ENCODE data around the gene KBTBD8. TPM values are rescaled to one million over a fixed set of nuclear protein-coding genes. Genes with fewer than 3 reads are reported as not detected.

KBTBD8 gene
- total and polyA plus RNA-seq, 2 of the 13 experiments (the other 11 are each of a cell fraction or from before 2014, with no cell fraction given) = 1.1 to 7.6 TPM

DNA sequence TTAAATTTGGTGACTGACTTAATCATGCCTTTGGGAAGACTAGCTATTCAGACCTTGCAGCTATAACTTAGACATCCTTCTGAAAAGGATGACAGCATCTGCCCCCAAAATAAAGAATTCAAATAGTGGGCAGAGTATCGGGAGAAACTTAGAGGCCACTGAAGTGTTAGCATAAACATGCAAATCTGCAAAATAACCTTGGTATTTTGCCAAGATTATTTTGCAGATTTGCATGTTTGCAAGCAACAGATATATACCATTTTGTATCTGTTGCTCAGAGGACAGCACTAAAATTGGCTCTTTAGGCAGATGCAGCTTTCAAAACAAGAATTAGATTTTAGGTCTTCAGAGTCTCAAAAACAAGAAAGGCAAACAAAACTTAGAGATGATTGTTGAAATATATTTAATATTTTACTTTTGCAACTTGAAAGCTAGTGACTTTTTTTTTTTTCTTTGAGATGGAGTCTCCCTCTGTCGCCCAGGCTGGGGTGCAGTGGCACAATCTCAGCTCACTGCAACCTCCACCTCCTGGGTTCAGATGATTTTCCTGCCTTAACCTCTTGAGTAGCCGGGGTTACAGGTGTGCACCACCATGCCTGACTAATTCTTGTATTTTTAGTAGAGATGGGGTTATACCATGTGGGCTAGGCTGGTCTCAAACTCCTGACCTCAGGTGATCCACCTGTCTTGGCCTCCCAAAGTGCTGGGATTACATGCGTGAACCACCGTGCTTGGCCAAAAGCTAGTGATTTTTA lies 47.8 kb downstream of the KBTBD8 start:
- TF ChIP-seq ZNF644 (CRISPR knock-in tag; IDR thresholded peaks at IDR 0.05; ENCODE audit: low read depth) (no peak), ZNF776 (CRISPR knock-in tag; IDR thresholded peaks at IDR 0.05) (no peak), ZFP62 (CRISPR knock-in tag; IDR thresholded peaks at IDR 0.05) (no peak), FOSL2 (CRISPR knock-in tag; IDR thresholded peaks at IDR 0.05) (no peak)
- TF ChIP-seq, protein P1, sequence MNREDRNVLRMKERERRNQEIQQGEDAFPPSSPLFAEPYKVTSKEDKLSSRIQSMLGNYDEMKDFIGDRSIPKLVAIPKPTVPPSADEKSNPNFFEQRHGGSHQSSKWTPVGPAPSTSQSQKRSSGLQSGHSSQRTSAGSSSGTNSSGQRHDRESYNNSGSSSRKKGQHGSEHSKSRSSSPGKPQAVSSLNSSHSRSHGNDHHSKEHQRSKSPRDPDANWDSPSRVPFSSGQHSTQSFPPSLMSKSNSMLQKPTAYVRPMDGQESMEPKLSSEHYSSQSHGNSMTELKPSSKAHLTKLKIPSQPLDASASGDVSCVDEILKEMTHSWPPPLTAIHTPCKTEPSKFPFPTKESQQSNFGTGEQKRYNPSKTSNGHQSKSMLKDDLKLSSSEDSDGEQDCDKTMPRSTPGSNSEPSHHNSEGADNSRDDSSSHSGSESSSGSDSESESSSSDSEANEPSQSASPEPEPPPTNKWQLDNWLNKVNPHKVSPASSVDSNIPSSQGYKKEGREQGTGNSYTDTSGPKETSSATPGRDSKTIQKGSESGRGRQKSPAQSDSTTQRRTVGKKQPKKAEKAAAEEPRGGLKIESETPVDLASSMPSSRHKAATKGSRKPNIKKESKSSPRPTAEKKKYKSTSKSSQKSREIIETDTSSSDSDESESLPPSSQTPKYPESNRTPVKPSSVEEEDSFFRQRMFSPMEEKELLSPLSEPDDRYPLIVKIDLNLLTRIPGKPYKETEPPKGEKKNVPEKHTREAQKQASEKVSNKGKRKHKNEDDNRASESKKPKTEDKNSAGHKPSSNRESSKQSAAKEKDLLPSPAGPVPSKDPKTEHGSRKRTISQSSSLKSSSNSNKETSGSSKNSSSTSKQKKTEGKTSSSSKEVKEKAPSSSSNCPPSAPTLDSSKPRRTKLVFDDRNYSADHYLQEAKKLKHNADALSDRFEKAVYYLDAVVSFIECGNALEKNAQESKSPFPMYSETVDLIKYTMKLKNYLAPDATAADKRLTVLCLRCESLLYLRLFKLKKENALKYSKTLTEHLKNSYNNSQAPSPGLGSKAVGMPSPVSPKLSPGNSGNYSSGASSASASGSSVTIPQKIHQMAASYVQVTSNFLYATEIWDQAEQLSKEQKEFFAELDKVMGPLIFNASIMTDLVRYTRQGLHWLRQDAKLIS (CRISPR knock-in tag; IDR thresholded peaks at IDR 0.05) = no peak
- in situ Hi-C loops (cut with HindIII; ENCODE audit: extremely low pct_ligation_motif_present, low pct_unique_long_range_greater_than_20kb) = no loop called here
- no peak overlapping the region for H3K9ac ChIP-seq (ENCODE audit: insufficient read depth, low read depth, low read length)
- intact Hi-C loops (cut with micrococcal nuclease; ENCODE audit: unreplicated experiment) = no loop called here
- H3K4me1 ChIP-seq (ENCODE audit: insufficient read depth, low read length) = no peaks in the 10 kb centered on the region
- no peak overlapping the region for H2AFZ ChIP-seq (ENCODE audit: low read length)
- H4K20me1 ChIP-seq (ENCODE audit: insufficient read depth, low read length) = no peaks in the 10 kb centered on the region
- BruUV-seq (replicated peaks) = no TSS peak
- FAIRE-seq (no peak), ATAC-seq (no peak), DNase-seq (ENCODE audit: low spot score) (no peak)
- ChIA-PET CTCF (ENCODE audit: low intra/inter-chr PET ratio, low total read pairs) (no interaction called here), POLR2A (no interaction called here)
- no peaks in the 10 kb centered on the region for H3K9me3 ChIP-seq (ENCODE audit: low read length)
- WGBS (ENCODE audit: low lambda C conversion rate) = 1% methylated on average over 5 of the region's 5 CpGs
- no peaks in the 10 kb centered on the region for H3K36me3 ChIP-seq (replicated peaks in 1 of 2; ENCODE audit: control insufficient read depth in 1 of 2, insufficient read depth in 2 of 2, low read length in 2 of 2)
- peaks cover 0 to 4% of the 10 kb centered on the region in 2 experiments; a peak in 2 of 5 replicates for H3K27me3 ChIP-seq (ENCODE audit: control insufficient read depth in 1 of 2, insufficient read depth in 2 of 2, low read length in 2 of 2)
- no peak overlapping the region for H3K27ac ChIP-seq (ENCODE audit: extremely low read length, insufficient read depth, low read length)
- H3K79me2 ChIP-seq (ENCODE audit: insufficient read depth, low read length) = no peaks in the 10 kb centered on the region
- no peak overlapping the region for H3K4me3 ChIP-seq (replicated peaks in 1 of 3; ENCODE audit: insufficient read depth in 1 of 3, low read depth in 2 of 3, low read length in 3 of 3)
- no peak overlapping the region for H3K4me2 ChIP-seq (ENCODE audit: low read depth, low read length)

Data from HepG2 (cell line).